H9 (cell line): ENCODE results near the gene ZNF687. TPM values are rescaled to one million over a fixed set of nuclear protein-coding genes. Genes with fewer than 3 reads are reported as not detected.

ENCODE experiments used
- DNase-seq: peaks from one replicate; pipeline ENCODE4 v3.0.0-alpha.2; 2017
- H2AFZ ChIP-seq: one replicate; pipeline ENCODE4 v1.6.1; 2013; ENCODE audit warnings: mild to moderate bottlenecking, low read length, control low read depth, moderate library complexity
- H2AK5ac ChIP-seq: 2 replicates; pipeline ENCODE4 v1.6.1; 2013; ENCODE audit warnings: low read length, control low read depth, mixed read lengths; ENCODE audit not compliant: insufficient read length
- H2BK120ac ChIP-seq: one replicate; pipeline ENCODE4 v1.6.1; 2013; ENCODE audit warnings: low read depth, mild to moderate bottlenecking, low read length, control low read depth, inconsistent platforms; ENCODE audit not compliant: poor library complexity, severe bottlenecking
- H2BK12ac ChIP-seq: 2 replicates; pipeline ENCODE4 v1.6.1; 2013; ENCODE audit warnings: low read length, control low read depth, mixed read lengths, low read depth; ENCODE audit not compliant: insufficient read length
- H2BK15ac ChIP-seq: 2 replicates; pipeline ENCODE4 v1.6.1; 2013; ENCODE audit warnings: low read depth, low read length, control low read depth
- H2BK20ac ChIP-seq: one replicate; pipeline ENCODE4 v1.6.1; 2013; ENCODE audit warnings: low read depth, mild to moderate bottlenecking, low read length, control low read depth, inconsistent platforms; ENCODE audit not compliant: poor library complexity, severe bottlenecking
- H2BK5ac ChIP-seq: 2 replicates; pipeline ENCODE4 v1.6.1; 2013; ENCODE audit warnings: low read length, control low read depth, mixed read lengths; ENCODE audit not compliant: insufficient read length
- H3K14ac ChIP-seq: 2 replicates; pipeline ENCODE4 v1.6.1; 2013; ENCODE audit warnings: low read length, control low read depth; ENCODE audit not compliant: insufficient read depth
- H3K18ac ChIP-seq: 2 replicates; pipeline ENCODE4 v1.6.1; 2013; ENCODE audit warnings: low read depth, mild to moderate bottlenecking, mixed read lengths, low read length, control low read depth; ENCODE audit not compliant: insufficient read length
- H3K23ac ChIP-seq: 2 replicates; pipeline ENCODE4 v1.6.1; 2013; ENCODE audit warnings: low read length, control low read depth, mixed read lengths, low read depth; ENCODE audit not compliant: insufficient read length
- H3K23me2 ChIP-seq: 2 replicates; pipeline ENCODE4 v1.6.1; 2013; ENCODE audit warnings: low read depth, mild to moderate bottlenecking, mixed read lengths, low read length, control low read depth; ENCODE audit not compliant: insufficient read length, poor library complexity, severe bottlenecking
- H3K27ac ChIP-seq: 2 replicates; pipeline ENCODE4 v1.5.1; 2013; ENCODE audit warnings: low read length, control low read depth, mixed read lengths, low read depth; ENCODE audit not compliant: insufficient read length
- H3K27me3 ChIP-seq: 2 replicates; pipeline ENCODE4 v1.6.1; 2013; ENCODE audit warnings: low read length, control low read depth, inconsistent platforms; ENCODE audit not compliant: insufficient read depth
- H3K4ac ChIP-seq: 2 replicates; pipeline ENCODE4 v1.6.1; 2013; ENCODE audit warnings: low read depth, mild to moderate bottlenecking, control low read depth, inconsistent platforms, low read length, moderate library complexity
- H3K4me1 ChIP-seq: 2 replicates; pipeline ENCODE4 v1.6.1; 2013; ENCODE audit warnings: low read length, control low read depth, inconsistent platforms; ENCODE audit not compliant: insufficient read depth
- H3K4me2 ChIP-seq: 2 replicates; pipeline ENCODE4 v1.6.1; 2013; ENCODE audit warnings: low read length, control low read depth, mixed read lengths; ENCODE audit not compliant: insufficient read length, insufficient read depth
- H3K56ac ChIP-seq: 2 replicates; pipeline ENCODE4 v1.6.1; 2013; ENCODE audit warnings: low read depth, mild to moderate bottlenecking, mixed read lengths, low read length, control low read depth; ENCODE audit not compliant: insufficient read length
- H3K79me1 ChIP-seq: 2 replicates; pipeline ENCODE4 v1.6.1; 2013; ENCODE audit warnings: low read depth, mild to moderate bottlenecking, moderate library complexity, low read length, control low read depth, inconsistent platforms; ENCODE audit not compliant: insufficient read depth, poor library complexity, severe bottlenecking
- H3K79me2 ChIP-seq: 2 replicates; pipeline ENCODE4 v1.6.1; 2013; ENCODE audit warnings: low read length, control low read depth, inconsistent platforms; ENCODE audit not compliant: insufficient read depth
- H3K9ac ChIP-seq: 2 replicates; pipeline ENCODE4 v1.6.1; 2013; ENCODE audit warnings: low read length, control low read depth, mixed read lengths; ENCODE audit not compliant: insufficient read length; ENCODE audit errors: extremely low read depth
- H3K9me3 ChIP-seq: one replicate; pipeline ENCODE4 v1.6.1; 2013; ENCODE audit warnings: low read depth, low read length, inconsistent platforms; ENCODE audit not compliant: control insufficient read depth
- H3T11ph ChIP-seq: one replicate; pipeline ENCODE4 v1.6.1; 2013; ENCODE audit warnings: mild to moderate bottlenecking, low read length, control low read depth, inconsistent platforms
- H4K20me1 ChIP-seq: one replicate; pipeline ENCODE4 v1.6.1; 2013; ENCODE audit not compliant: control insufficient read depth, insufficient read length, insufficient read depth
- H4K5ac ChIP-seq: 2 replicates; pipeline ENCODE4 v1.6.1; 2013; ENCODE audit warnings: low read depth, mild to moderate bottlenecking, mixed read lengths, low read length, control low read depth; ENCODE audit not compliant: insufficient read length
- H4K8ac ChIP-seq: replicated peaks from 2 replicates; pipeline ENCODE4 v1.6.1; 2013; ENCODE audit warnings: low read length, control low read depth, mixed read lengths, low read depth; ENCODE audit not compliant: insufficient read length
- H4K91ac ChIP-seq: 2 replicates; pipeline ENCODE4 v1.6.1; 2013; ENCODE audit warnings: low read depth, mild to moderate bottlenecking, moderate library complexity, mixed read lengths, low read length, control low read depth; ENCODE audit not compliant: insufficient read length
- H3K27ac Mint-ChIP-seq, 3 experiments: 2 replicates in 2 of 3; 3 replicates in 1 of 3; pipeline ENCODE4 v1.8.0; 2020 to 2021; ENCODE audit warnings: mixed read lengths in 3 of 3, mild to moderate bottlenecking in 1 of 3, moderate library complexity in 1 of 3
- H3K27me3 Mint-ChIP-seq: 2 replicates; pipeline ENCODE4 v1.8.0; 2021; ENCODE audit warnings: low read depth, mild to moderate bottlenecking, moderate library complexity, mixed read lengths
- H3K36me3 Mint-ChIP-seq, 3 experiments: 2 replicates in 2 of 3; 3 replicates in 1 of 3; pipeline ENCODE4 v1.8.0; 2020 to 2021; ENCODE audit warnings: low read depth in 3 of 3, mixed read lengths in 3 of 3; ENCODE audit not compliant: insufficient read depth in 1 of 3
- H3K4me1 Mint-ChIP-seq, 2 experiments: 2 replicates each; pipeline ENCODE4 v1.8.0; 2020; ENCODE audit warnings: mixed read lengths in 2 of 2
- H3K4me3 Mint-ChIP-seq, 2 experiments: 2 replicates in 1 of 2; 3 replicates in 1 of 2; pipeline ENCODE4 v1.8.0; 2020 to 2021; ENCODE audit warnings: mild to moderate bottlenecking in 2 of 2, mixed read lengths in 2 of 2, moderate library complexity in 1 of 2
- H3K9me3 Mint-ChIP-seq, 2 experiments: 2 replicates in 1 of 2; 3 replicates in 1 of 2; pipeline ENCODE4 v1.8.0; 2020; ENCODE audit warnings: mild to moderate bottlenecking in 2 of 2, mixed read lengths in 2 of 2, moderate library complexity in 1 of 2
- WGBS: extraction: QIAGEN DNeasy Blood & Tissue Kit; methylation state at CpG from one replicate; pipeline ENCODE4 v1.1.7; 2013; ENCODE audit warnings: missing lambda C conversion rate, low lambda C conversion rate, mixed read lengths; ENCODE audit not compliant: insufficient read length; ENCODE audit errors: extremely low coverage; 5-methylcytosine and 5-hydroxymethylcytosine counted together
- total RNA-seq: library from RNA; stranded (reverse); gene quantifications from 2 replicates; pipeline ENCODE4 v1.2.1, GENCODE V29; 2021
- TF ChIP-seq, protein P1 (sequence below): fragments of 200-600 bp; sonication (generic); conservative IDR thresholded peaks from 3 replicates; pipeline ENCODE4 v1.8.0; 2021; ENCODE audit warnings: antibody characterized with exemption, mild to moderate bottlenecking

The ZNF687 gene
- total RNA-seq, 1 experiment from 2014 or later, result 58.2 TPM

DNA sequence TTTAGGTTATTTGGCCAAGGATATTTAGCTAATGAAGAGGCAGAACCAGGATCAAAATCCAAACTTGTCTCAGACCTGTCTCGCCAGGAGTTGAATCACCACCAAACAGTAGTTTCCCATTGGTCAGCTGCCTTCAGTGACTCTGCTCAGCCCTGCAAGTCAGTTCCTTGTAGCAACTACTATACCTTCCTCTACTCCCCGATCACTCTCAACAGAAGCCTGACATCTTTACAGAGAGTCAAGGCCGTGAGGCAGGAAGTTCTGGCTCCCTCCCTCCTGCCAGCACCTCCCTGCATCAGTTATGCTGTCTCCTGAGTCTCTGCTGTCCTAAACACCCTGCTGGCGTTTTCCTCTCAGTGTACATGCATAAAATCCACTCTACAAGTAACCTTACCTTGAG, 14.3 kb upstream of the ZNF687 start:
- TF ChIP-seq, protein P1, sequence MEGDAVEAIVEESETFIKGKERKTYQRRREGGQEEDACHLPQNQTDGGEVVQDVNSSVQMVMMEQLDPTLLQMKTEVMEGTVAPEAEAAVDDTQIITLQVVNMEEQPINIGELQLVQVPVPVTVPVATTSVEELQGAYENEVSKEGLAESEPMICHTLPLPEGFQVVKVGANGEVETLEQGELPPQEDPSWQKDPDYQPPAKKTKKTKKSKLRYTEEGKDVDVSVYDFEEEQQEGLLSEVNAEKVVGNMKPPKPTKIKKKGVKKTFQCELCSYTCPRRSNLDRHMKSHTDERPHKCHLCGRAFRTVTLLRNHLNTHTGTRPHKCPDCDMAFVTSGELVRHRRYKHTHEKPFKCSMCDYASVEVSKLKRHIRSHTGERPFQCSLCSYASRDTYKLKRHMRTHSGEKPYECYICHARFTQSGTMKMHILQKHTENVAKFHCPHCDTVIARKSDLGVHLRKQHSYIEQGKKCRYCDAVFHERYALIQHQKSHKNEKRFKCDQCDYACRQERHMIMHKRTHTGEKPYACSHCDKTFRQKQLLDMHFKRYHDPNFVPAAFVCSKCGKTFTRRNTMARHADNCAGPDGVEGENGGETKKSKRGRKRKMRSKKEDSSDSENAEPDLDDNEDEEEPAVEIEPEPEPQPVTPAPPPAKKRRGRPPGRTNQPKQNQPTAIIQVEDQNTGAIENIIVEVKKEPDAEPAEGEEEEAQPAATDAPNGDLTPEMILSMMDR, result no peak
- Histone ChIP-seq H3K23ac (no peak overlapping the region), H2BK20ac (no peak overlapping the region), H3K4me1 (no peaks in the 10 kb centered on the region), H3T11ph (no peak overlapping the region), H2BK12ac (no peak overlapping the region), H2AK5ac (no peak overlapping the region), H4K5ac (no peak overlapping the region), H3K79me1 (no peaks in the 10 kb centered on the region), H4K8ac (no peak overlapping the region), H3K56ac (no peak overlapping the region), H2BK15ac (no peak overlapping the region), H2AFZ (no peak overlapping the region), H3K14ac (no peak overlapping the region), H3K23me2 (no peaks in the 10 kb centered on the region), H3K9ac (no peak overlapping the region), H3K27me3 (no peaks in the 10 kb centered on the region), H2BK5ac (no peak overlapping the region), H3K27ac (no peak overlapping the region), H3K9me3 (no peaks in the 10 kb centered on the region), H4K20me1 (no peaks in the 10 kb centered on the region), H3K18ac (no peak overlapping the region), H3K79me2 (no peaks in the 10 kb centered on the region), H3K4ac (no peak overlapping the region), H4K91ac (no peak overlapping the region), H3K4me2 (no peak overlapping the region), H2BK120ac (no peak overlapping the region)
- Mint-ChIP-seq H3K36me3 (peaks cover 41 to 63% (median 57%) of the 10 kb centered on the region in 3 experiments; a peak in 6 of 7 replicates), H3K27ac (no peak overlapping the region), H3K4me3 (no peak overlapping the region), H3K4me1 (no peaks in the 10 kb centered on the region), H3K9me3 (no peaks in the 10 kb centered on the region), H3K27me3 (no peaks in the 10 kb centered on the region)
- DNase-seq, result no peak
- no CpG with 5 or more reads among the region's 4 CpGs for WGBS
